ENCODE measurements around the gene PPP2R5E.
"Not testable (repeated sequence)": the region's sequence is repeated elsewhere in the genome, so short reads cannot be mapped to it uniquely, and the experiment has no call there.

PPP2R5E gene

DNA sequence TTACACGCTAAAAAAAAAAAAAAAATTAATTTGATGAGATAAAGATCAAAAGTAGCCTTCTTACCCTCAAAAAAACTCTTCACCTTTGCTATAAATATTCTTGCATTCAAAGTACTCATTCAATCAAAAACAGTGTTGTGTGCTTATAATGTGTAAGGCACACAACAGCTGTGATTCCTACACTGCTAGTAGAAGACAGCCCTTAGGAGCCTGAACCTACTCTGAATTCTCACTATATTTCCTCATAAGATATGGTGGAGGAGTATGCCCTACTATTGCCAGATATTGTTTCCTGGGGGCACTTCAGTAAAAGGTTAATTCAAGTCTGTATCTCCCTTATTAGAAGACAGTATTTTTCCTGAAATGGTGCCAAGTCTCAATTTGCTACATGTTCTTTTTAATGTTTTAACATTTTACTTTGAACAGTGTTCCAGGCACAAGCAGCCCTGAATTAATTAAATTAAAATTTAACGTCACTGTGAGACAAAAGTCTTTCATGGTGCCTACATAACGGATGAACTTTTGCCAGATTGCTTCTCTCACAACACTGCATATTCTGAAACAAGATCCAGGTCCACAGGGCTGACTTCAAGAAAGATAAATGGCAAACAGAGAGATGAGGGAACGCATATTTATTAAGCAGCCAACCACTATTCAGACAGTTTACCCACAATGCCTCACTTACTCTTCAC is 19.3 kb downstream of the PPP2R5E start:
- H3K4me3 ChIP-seq (ENCODE audit: low read depth, low read length) = no peak overlapping the region

DNA sequence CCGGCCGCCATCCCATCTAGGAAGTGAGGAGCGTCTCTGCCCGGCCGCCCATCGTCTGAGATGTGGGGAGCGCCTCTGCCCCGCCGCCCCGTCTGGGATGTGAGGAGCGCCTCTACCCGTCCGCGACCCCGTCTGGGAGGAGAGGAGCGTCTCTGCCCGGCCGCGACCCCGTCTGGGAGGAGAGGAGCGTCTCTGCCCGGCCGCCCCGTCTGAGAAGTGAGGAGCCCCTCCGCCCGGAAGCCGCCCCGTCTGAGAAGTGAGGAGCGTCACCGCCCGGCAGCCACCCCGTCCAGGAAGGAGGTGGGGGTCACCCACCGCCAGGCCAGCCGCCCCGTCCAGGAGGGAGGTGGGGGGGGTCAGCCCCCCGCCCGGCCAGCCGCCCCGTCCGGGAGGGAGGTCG is 20.7 kb downstream of the PPP2R5E start:
- not testable (repeated sequence) for H3K4me3 ChIP-seq (ENCODE audit: low read depth, low read length)

DNA sequence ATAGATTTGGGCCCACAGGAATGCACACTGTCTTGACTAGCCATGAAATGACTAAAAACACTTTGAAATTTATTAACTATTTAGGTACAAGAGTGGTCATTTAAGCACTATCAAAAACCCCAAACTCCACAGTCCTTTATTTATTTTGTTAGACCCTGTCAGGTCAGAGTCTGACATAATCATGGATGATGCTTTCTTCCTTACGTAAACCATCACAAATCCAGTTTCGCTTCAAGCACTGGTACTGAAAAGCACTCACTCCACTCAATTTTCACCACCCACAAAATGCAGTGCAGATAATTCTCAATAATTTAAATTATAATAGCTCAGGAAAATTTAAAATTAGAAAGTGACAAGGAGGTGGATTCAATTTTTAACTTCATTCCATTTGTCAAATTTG is 25.8 kb downstream of the PPP2R5E start:
- H3K4me3 ChIP-seq (ENCODE audit: low read depth, low read length) = no peak overlapping the region

GRCh38 chr14:63515240-63515639 is 27.9 kb downstream of the PPP2R5E start:
- H3K4me3 ChIP-seq (ENCODE audit: low read depth, low read length) = no peak overlapping the region

DNA sequence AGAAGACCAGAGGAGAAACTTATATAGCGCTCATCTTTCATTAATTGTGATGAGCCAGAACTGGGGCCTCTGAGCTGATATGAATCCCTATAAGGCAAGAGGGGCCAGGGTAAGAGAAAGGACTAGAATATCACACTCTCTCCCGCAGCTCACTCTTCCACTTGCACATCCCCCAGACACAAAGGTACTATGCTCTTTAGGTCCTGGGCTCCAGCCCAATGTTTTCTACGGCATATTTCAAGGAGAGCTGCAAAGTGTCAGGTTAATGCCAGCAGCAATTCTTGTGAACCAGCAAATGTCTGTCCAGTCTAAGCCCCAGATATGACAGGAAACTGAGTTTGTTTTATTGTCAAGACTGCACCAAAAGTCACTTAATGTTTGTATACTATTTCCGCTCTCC is 29.4 kb downstream of the PPP2R5E start:
- H3K4me3 ChIP-seq (ENCODE audit: low read depth, low read length) = no peak overlapping the region

GRCh38 chr14:63512861-63513260 is 30.3 kb downstream of the PPP2R5E start:
- H3K4me3 ChIP-seq (ENCODE audit: low read depth, low read length) = no peak overlapping the region

DNA sequence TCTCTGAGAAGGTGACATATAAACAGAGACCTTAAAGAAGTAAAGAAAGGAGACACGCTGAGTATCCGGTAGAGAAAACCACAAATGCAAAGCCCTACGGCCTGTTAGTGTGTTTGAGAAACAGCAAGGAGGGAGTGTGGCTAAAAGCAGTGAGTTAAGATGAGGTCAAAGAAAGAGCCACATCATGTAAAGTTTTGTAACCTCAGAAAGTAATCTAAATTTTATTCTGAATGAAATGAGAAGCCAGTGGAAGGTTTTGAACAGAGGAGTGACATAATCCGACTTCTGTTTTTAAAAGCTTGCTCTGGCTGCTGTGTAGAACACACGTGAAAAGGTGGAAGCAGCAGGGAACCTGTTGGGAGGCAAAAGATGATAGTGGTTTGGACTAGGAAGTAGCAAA is 32.6 kb downstream of the PPP2R5E start:
- H3K4me3 ChIP-seq (ENCODE audit: low read depth, low read length) = no peak overlapping the region

- H3K4me3 ChIP-seq (ENCODE audit: low read depth, low read length) = no peak overlapping the region
Measured at GRCh38 chr14:63508033-63508432, 35.1 kb downstream of the PPP2R5E start.

DNA sequence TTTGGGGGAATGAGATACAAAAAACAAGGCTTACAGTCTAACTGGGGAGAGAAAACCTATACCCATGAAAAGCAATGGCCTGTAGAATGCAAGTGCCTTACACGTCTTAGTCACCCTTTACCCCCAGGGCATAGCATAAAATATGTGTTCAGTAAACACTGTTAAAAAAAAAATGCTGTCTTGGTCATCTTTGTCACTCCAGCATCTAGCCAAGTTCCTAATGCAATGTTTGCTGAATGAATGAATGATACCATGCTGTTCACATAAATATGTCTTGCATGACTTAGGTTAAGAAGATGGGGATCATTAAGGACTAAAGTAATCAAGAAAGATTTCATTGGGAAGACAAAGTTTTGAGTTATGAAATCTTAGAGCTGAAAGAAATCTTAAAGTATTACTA is 38.5 kb downstream of the PPP2R5E start:
- no peak overlapping the region for H3K4me3 ChIP-seq (ENCODE audit: low read depth, low read length)

DNA sequence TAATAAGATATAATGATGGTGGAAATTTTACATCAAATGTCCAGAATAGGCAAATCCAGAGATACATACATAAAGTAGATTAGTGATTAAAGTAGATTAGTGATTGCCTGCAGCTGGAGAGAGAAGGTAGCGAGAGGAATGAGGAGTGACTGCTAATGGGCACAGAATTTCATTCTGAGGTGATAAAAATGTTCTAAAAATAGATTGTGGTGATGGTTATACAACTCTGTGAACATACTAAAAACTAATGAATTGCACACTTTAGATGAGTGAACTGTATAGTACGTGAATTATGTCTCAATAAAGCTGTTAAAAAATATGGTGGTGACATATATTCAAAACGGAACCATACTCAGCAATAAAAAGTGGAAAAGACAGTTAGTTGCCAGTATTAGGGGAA is 41.7 kb downstream of the PPP2R5E start:
- H3K4me3 ChIP-seq (ENCODE audit: low read depth, low read length) = no peak overlapping the region

- H3K4me3 ChIP-seq (ENCODE audit: low read depth, low read length) = no peak overlapping the region
Measured at GRCh38 chr14:63499701-63500250, 43.4 kb downstream of the PPP2R5E start.

GRCh38 chr14:63496837-63497400 is 46.3 kb downstream of the PPP2R5E start:
- no peak overlapping the region for H3K4me3 ChIP-seq (ENCODE audit: low read depth, low read length)

DNA sequence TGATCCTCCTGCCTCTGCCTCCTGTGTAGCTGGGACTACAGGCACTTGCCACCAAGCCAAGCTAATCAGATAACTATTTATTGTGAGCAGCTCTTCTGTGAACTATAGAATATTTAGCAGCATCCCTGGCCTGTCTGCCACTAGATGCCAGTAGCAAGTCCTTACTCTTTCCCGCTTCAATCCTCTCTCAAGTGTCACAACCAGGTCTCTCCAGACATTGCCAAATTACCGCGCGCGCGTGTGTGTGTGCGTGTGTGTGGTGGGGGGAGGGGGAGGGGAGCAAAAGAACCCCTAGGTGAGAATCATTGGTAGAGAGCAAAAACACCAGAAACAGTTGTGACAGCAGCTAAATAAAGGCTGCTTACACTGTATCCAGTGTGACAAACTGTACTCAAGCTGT is 49.9 kb downstream of the PPP2R5E start:
- no peak overlapping the region for H3K4me3 ChIP-seq (ENCODE audit: low read depth, low read length)

DNA sequence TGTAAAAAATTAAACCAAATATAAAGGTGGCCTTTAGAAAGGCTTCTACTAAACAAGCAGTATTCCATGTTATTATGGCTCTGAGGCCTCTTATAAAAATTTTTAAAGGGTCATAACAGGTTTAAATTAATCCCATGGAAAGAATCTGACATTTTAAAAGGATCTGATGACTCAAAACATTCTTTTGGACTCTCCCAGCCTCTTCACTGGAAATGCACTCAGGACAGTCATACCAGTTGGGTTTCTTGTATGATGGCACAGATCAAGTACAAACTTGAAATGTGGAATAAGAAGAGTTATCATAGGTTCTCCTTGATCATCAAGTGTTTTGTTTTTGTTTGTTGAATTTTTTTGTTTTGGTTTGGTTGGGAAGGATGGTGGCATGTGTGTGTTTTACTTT is 50.8 kb downstream of the PPP2R5E start:
- H3K4me3 ChIP-seq (ENCODE audit: low read depth, low read length) = no peak overlapping the region

GRCh38 chr14:63487724-63488123 is 55.5 kb downstream of the PPP2R5E start:
- H3K4me3 ChIP-seq (ENCODE audit: low read depth, low read length) = no peak overlapping the region

DNA sequence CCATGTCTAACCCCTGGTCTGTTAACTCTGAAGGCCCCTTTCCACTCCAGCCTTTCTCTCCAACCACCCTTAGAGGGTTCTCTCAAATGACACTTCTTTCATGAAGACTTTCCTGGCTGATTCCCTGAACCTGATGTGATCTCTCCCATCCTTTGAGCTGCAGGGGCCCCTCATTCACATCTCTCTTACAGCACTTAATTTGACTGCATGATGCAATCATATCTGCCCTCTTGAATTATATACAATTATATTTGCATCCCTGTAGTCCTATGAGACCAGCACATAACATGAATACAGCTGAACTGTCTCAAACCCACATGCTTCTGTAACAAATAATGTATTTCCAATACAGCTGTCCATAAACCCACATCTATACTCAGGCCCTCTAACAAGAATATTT is 56.4 kb downstream of the PPP2R5E start:
- no peak overlapping the region for H3K4me3 ChIP-seq (ENCODE audit: low read depth, low read length)

DNA sequence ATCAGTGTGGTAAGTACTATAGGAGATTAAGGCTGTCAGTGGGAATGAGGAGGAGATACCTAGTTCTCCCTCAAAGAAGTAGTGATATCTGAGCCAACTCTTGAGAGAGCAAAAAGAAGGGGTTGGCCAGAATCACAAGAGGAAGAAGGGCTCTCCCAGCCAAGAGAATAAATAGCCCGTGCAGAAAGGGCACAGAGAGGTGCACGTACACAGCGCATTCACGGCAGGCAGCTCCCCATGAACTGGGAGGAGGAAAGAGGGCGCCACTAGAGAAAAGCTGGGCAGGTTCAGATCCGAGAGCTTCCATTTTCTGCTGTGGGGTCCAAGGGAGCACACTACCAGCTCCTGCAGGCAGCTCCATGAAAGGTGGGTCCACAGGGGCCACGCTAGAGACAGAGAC is 59.9 kb downstream of the PPP2R5E start:
- H3K4me3 ChIP-seq (ENCODE audit: low read depth, low read length) = no peak overlapping the region

DNA sequence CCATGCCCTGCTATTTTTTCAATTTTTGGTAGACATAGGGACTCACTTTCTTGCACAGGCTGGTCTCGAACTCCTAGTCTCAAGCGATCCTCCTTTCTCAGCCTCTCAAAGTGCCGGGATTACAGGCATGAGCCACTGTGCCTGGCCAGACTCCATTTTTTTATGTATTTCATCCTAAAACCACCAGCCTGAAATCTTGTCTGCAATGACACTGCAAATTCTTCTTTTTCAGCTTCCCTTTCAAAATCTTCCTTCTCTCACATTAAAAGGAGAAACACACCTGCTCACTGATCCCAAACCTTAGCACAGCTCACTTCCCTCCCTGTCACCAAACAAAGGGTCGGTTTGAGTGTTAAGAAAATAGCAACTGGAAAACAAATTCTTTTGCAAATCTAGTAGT is 62.6 kb downstream of the PPP2R5E start:
- no peak overlapping the region for H3K4me3 ChIP-seq (ENCODE audit: low read depth, low read length)

- H3K4me3 ChIP-seq (ENCODE audit: low read depth, low read length) = no peak overlapping the region
Measured at GRCh38 chr14:63478437-63478852, 64.7 kb downstream of the PPP2R5E start.

DNA sequence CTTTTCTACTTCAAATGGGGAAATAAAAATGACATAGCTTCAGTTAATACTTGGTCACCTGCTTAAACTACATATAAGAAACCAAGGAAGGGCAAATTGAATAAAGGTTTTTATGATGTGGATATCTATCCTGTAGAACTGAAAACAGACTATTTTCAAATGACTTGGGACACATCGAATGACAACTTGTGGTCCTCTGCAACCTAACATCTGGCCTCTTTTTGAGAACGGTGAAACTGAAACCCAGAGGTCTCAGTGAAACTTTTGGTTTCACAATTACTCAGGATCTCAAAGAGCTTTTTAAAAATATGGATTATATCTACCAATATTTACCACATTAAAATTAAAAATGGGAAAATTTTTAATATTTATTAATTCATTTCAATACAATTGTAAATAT is 65.2 kb downstream of the PPP2R5E start:
- no peak overlapping the region for H3K4me3 ChIP-seq (ENCODE audit: low read depth, low read length)

- no peak overlapping the region for H3K4me3 ChIP-seq (ENCODE audit: low read depth, low read length)
Measured at GRCh38 chr14:63477556-63477955, 65.6 kb downstream of the PPP2R5E start.

- no peak overlapping the region for H3K4me3 ChIP-seq (ENCODE audit: low read depth, low read length)
Measured at GRCh38 chr14:63475761-63476160, 67.4 kb downstream of the PPP2R5E start.

- H3K4me3 ChIP-seq (ENCODE audit: low read depth, low read length) = no peak overlapping the region
Measured at GRCh38 chr14:63474844-63475243, 68.3 kb downstream of the PPP2R5E start.
